A549 (cell line): ENCODE results near the gene CHIT1.

Experiments used
- CEBPB ChIP-seq, 2 experiments: fragments of >200 bp in 1 of 2; sonication (Bioruptor Twin) in 1 of 2; formaldehyde crosslinking in 1 of 2; IDR thresholded peaks; 2 replicates each; pipeline ENCODE4 v1.6.1; 2012 to 2016
- EHF ChIP-seq: fragments of 250-450 bp; sonication (Bioruptor Pico); IDR thresholded peaks from 2 replicates; pipeline ENCODE4 v1.5.0; 2020; ENCODE audit warnings: mild to moderate bottlenecking
- EHMT2 ChIP-seq: fragments of 200-600 bp; sonication (generic); IDR thresholded peaks from 2 replicates; pipeline ENCODE4 v1.6.1; 2016; ENCODE audit warnings: antibody characterized with exemption, low read depth, mild to moderate bottlenecking, moderate library complexity
- EP300 ChIP-seq, 2 experiments: fragments of >200 bp; sonication (Bioruptor Twin); formaldehyde crosslinking; IDR thresholded peaks; 2 replicates in 1 of 2; 3 replicates in 1 of 2; pipeline ENCODE4 v1.6.1; 2016 to 2017
- HDAC2 ChIP-seq: fragments of 200-600 bp; sonication (generic); IDR thresholded peaks from 2 replicates; pipeline ENCODE4 v1.6.1; 2016
- KDM5A ChIP-seq: fragments of 200-600 bp; sonication (generic); IDR thresholded peaks from 2 replicates; pipeline ENCODE4 v1.6.1; 2016; ENCODE audit warnings: antibody characterized with exemption, mild to moderate bottlenecking
- MYC ChIP-seq: IDR thresholded peaks from 2 replicates; pipeline ENCODE4 v1.6.1; 2012; ENCODE audit warnings: mild to moderate bottlenecking, inconsistent platforms, low read length, improper control_type of control experiment, borderline replicate concordance
- NR3C1 ChIP-seq: fragments of >200 bp; sonication (Bioruptor Twin); formaldehyde crosslinking; IDR thresholded peaks from 3 replicates; pipeline ENCODE4 v1.6.1; 2017
- POLR2A ChIP-seq: IDR thresholded peaks from 2 replicates; pipeline ENCODE4 v1.6.1; 2012; ENCODE audit warnings: mild to moderate bottlenecking, low read length
- ZFP36 ChIP-seq: fragments of 450-650 bp; IDR thresholded peaks from 2 replicates; pipeline ENCODE4 v1.6.1; 2014; ENCODE audit warnings: borderline replicate concordance; ENCODE audit not compliant: partially characterized antibody
- TF ChIP-seq, protein P1 (sequence below): fragments of >200 bp; sonication (Bioruptor Twin); formaldehyde crosslinking; IDR thresholded peaks from 3 replicates; pipeline ENCODE4 v1.5.1; 2016
- TF ChIP-seq, protein P2 (sequence below): fragments of 150-350 bp; IDR thresholded peaks from 2 replicates; pipeline ENCODE4 v1.6.1; 2014; ENCODE audit warnings: low read depth, mild to moderate bottlenecking, low read length
- TF ChIP-seq, protein P3 (sequence below): fragments of 200-600 bp; sonication (generic); IDR thresholded peaks from 2 replicates; pipeline ENCODE4 v1.6.1; 2016; ENCODE audit warnings: antibody characterized with exemption, mild to moderate bottlenecking, moderate library complexity
- TF ChIP-seq, protein P4 (sequence below): IDR thresholded peaks from 2 replicates; pipeline ENCODE4 v1.6.1; 2012; ENCODE audit warnings: low read depth, borderline replicate concordance

DNA sequence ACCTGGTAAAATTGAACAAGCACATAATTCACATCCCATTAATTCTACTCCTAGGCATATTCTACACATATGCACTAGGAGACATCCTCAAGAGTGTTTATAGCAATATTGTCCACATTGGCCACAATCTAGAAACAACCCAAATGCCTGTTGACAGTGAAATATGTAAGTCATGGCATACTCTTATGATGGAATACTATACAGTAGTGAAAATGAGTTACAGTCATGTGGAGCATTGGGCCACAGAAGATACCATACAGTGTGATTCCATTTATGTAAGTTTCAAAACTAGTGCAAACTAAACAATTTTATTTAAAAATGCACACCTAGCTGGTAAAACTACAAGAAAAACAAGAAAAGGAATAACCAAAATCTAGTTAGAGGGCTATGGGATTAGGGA is 19.1 kb downstream of the CHIT1 start:
- TF ChIP-seq EP300 (IDR thresholded peaks at IDR 0.05) (no peak), POLR2A (no peak), EHMT2 (no peak), ZFP36 (no peak), EHF (no peak), MYC (no peak), NR3C1 (no peak), HDAC2 (no peak), KDM5A (no peak), CEBPB (IDR thresholded peaks at IDR 0.05) (no peak)
- TF ChIP-seq, protein P1, sequence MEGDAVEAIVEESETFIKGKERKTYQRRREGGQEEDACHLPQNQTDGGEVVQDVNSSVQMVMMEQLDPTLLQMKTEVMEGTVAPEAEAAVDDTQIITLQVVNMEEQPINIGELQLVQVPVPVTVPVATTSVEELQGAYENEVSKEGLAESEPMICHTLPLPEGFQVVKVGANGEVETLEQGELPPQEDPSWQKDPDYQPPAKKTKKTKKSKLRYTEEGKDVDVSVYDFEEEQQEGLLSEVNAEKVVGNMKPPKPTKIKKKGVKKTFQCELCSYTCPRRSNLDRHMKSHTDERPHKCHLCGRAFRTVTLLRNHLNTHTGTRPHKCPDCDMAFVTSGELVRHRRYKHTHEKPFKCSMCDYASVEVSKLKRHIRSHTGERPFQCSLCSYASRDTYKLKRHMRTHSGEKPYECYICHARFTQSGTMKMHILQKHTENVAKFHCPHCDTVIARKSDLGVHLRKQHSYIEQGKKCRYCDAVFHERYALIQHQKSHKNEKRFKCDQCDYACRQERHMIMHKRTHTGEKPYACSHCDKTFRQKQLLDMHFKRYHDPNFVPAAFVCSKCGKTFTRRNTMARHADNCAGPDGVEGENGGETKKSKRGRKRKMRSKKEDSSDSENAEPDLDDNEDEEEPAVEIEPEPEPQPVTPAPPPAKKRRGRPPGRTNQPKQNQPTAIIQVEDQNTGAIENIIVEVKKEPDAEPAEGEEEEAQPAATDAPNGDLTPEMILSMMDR: no peak
- TF ChIP-seq, protein P2, sequence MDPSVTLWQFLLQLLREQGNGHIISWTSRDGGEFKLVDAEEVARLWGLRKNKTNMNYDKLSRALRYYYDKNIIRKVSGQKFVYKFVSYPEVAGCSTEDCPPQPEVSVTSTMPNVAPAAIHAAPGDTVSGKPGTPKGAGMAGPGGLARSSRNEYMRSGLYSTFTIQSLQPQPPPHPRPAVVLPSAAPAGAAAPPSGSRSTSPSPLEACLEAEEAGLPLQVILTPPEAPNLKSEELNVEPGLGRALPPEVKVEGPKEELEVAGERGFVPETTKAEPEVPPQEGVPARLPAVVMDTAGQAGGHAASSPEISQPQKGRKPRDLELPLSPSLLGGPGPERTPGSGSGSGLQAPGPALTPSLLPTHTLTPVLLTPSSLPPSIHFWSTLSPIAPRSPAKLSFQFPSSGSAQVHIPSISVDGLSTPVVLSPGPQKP: no peak
- TF ChIP-seq, protein P3, sequence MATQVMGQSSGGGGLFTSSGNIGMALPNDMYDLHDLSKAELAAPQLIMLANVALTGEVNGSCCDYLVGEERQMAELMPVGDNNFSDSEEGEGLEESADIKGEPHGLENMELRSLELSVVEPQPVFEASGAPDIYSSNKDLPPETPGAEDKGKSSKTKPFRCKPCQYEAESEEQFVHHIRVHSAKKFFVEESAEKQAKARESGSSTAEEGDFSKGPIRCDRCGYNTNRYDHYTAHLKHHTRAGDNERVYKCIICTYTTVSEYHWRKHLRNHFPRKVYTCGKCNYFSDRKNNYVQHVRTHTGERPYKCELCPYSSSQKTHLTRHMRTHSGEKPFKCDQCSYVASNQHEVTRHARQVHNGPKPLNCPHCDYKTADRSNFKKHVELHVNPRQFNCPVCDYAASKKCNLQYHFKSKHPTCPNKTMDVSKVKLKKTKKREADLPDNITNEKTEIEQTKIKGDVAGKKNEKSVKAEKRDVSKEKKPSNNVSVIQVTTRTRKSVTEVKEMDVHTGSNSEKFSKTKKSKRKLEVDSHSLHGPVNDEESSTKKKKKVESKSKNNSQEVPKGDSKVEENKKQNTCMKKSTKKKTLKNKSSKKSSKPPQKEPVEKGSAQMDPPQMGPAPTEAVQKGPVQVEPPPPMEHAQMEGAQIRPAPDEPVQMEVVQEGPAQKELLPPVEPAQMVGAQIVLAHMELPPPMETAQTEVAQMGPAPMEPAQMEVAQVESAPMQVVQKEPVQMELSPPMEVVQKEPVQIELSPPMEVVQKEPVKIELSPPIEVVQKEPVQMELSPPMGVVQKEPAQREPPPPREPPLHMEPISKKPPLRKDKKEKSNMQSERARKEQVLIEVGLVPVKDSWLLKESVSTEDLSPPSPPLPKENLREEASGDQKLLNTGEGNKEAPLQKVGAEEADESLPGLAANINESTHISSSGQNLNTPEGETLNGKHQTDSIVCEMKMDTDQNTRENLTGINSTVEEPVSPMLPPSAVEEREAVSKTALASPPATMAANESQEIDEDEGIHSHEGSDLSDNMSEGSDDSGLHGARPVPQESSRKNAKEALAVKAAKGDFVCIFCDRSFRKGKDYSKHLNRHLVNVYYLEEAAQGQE: no peak
- TF ChIP-seq, protein P4, sequence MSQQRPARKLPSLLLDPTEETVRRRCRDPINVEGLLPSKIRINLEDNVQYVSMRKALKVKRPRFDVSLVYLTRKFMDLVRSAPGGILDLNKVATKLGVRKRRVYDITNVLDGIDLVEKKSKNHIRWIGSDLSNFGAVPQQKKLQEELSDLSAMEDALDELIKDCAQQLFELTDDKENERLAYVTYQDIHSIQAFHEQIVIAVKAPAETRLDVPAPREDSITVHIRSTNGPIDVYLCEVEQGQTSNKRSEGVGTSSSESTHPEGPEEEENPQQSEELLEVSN: no peak
